GM18951 (cell line): ENCODE results near the gene AZU1.

ENCODE experiments used
- POLR2A ChIP-seq: IDR thresholded peaks from 4 replicates; pipeline ENCODE4 v1.6.1; 2011; ENCODE audit warnings: mild to moderate bottlenecking; ENCODE audit not compliant: insufficient read length, insufficient read depth; ENCODE audit errors: extremely low read depth
- in situ Hi-C: fragments of 300-500 bp; cut with MboI; formaldehyde crosslinking; loops from one replicate; pipeline ENCODE4 v1.12.0; 2022; ENCODE audit warnings: low sequenced_read_pairs, mixed read lengths, inconsistent platforms; ENCODE audit not compliant: unreplicated experiment

AZU1 gene

GRCh38 chr19:792306-792885 is 35.2 kb upstream of the AZU1 start:
- TF ChIP-seq POLR2A: no peak
- in situ Hi-C loops: no loop called here

- TF ChIP-seq POLR2A: no peak
- in situ Hi-C loops: no loop called here
These were observed 33.8 kb upstream of the AZU1 start for GRCh38 chr19:793806-794205.

- in situ Hi-C loops: no loop called here
These were observed 32.5 kb upstream of the AZU1 start for GRCh38 chr19:795073-795611.

GRCh38 chr19:795691-796581 is 31.7 kb upstream of the AZU1 start:
- TF ChIP-seq POLR2A: no peak
- in situ Hi-C loops: no loop called here

More at GRCh38 chr19:795073-795611, 32.5 kb upstream of the AZU1 start:
- TF ChIP-seq POLR2A: no peak

GRCh38 chr19:796692-797527 is 30.7 kb upstream of the AZU1 start, which contains the start of gene PTBP1:
Gene PTBP1, plus strand, starts transcription at chr19:797452. Its CDS starts 46 bp downstream, at chr19:797498.
- peak; percentile 95 for TF ChIP-seq POLR2A
- in situ Hi-C loops: no loop called here

GRCh38 chr19:797528-798414 is 29.9 kb upstream of the AZU1 start:
- in situ Hi-C loops: no loop called here
- peak; percentile 6 for TF ChIP-seq POLR2A

GRCh38 chr19:798415-799075 is 29.1 kb upstream of the AZU1 start:
- TF ChIP-seq POLR2A: no peak
- in situ Hi-C loops: no loop called here

- TF ChIP-seq POLR2A: no peak
- in situ Hi-C loops: no loop called here
These were observed 28.4 kb upstream of the AZU1 start for GRCh38 chr19:799076-799881.

- in situ Hi-C loops: no loop called here
- TF ChIP-seq POLR2A: no peak
These were observed 27.1 kb upstream of the AZU1 start for GRCh38 chr19:800360-801029.

GRCh38 chr19:801030-801860 is 26.4 kb upstream of the AZU1 start:
- in situ Hi-C loops: no loop called here

More at GRCh38 chr19:801030-801860, 26.4 kb upstream of the AZU1 start:
- no peak for TF ChIP-seq POLR2A
